Measurements from ENCODE around the gene SND1.
A peak's percentile ranks its signal among the peaks of the same experiment; 100 is the strongest.

SND1 gene

GRCh38 chr7:128008141-128008540 lies 356.1 kb downstream of the SND1 start:
- DNase-seq = no peak

- no peak for DNase-seq
Measured at GRCh38 chr7:128008744-128009143, 356.8 kb downstream of the SND1 start.

GRCh38 chr7:128010391-128011127 lies 358.6 kb downstream of the SND1 start:
- DNase-seq = no peak

GRCh38 chr7:128011131-128011661 lies 359.2 kb downstream of the SND1 start:
- no peak for DNase-seq

GRCh38 chr7:128014811-128015210 lies 362.8 kb downstream of the SND1 start:
- DNase-seq = no peak

- no peak for DNase-seq
Measured at GRCh38 chr7:128017460-128017859, 365.5 kb downstream of the SND1 start.

GRCh38 chr7:128017862-128018845 lies 366.2 kb downstream of the SND1 start:
- no peak for DNase-seq

- no peak for DNase-seq
Measured at GRCh38 chr7:128019288-128019687, 367.3 kb downstream of the SND1 start.

GRCh38 chr7:128020159-128020558 lies 368.2 kb downstream of the SND1 start:
- DNase-seq = no peak

GRCh38 chr7:128021366-128021765 lies 369.4 kb downstream of the SND1 start:
- no peak for DNase-seq

GRCh38 chr7:128022631-128023532 lies 370.9 kb downstream of the SND1 start:
- DNase-seq = no peak

GRCh38 chr7:128024151-128024550 lies 372.2 kb downstream of the SND1 start:
- no peak for DNase-seq

GRCh38 chr7:128025380-128025779 lies 373.4 kb downstream of the SND1 start:
- DNase-seq = no peak

- no peak for DNase-seq
Measured at GRCh38 chr7:128025819-128026218, 373.8 kb downstream of the SND1 start.

GRCh38 chr7:128026551-128026950 lies 374.6 kb downstream of the SND1 start:
- no peak for DNase-seq

- no peak for DNase-seq
Measured at GRCh38 chr7:128027485-128027980, 375.5 kb downstream of the SND1 start.

- no peak for DNase-seq
Measured at GRCh38 chr7:128029405-128029995, 377.5 kb downstream of the SND1 start.

- DNase-seq = no peak
Measured at GRCh38 chr7:128030263-128030653, 378.3 kb downstream of the SND1 start.

- peak in 1 of 2 experiments; percentile 9 for DNase-seq
Measured at GRCh38 chr7:128030654-128031611, 378.9 kb downstream of the SND1 start, which contains the start of gene LRRC4. TSS of gene LRRC4 (minus strand) at chr7:128031437. CDS start at chr7:128030640, 797 bp downstream.

GRCh38 chr7:128031901-128032604 lies 380.1 kb downstream of the SND1 start:
- peak; percentile 43 to 46 for DNase-seq
